Hematopoietic multipotent progenitor cell treated with erythropoietin and hydrocortisone succinate and interleukin-3 and kit ligand, for 8 days (in vitro differentiated cells): ENCODE results near the gene CNNM3.
"Not testable (repeated sequence)": the region's sequence is repeated elsewhere in the genome, so short reads cannot be mapped to it uniquely, and the experiment has no call there.

Source experiments
- DNase-seq: peaks from one replicate; pipeline ENCODE4 v3.0.0-alpha.2; 2015

The CNNM3 gene

DNA sequence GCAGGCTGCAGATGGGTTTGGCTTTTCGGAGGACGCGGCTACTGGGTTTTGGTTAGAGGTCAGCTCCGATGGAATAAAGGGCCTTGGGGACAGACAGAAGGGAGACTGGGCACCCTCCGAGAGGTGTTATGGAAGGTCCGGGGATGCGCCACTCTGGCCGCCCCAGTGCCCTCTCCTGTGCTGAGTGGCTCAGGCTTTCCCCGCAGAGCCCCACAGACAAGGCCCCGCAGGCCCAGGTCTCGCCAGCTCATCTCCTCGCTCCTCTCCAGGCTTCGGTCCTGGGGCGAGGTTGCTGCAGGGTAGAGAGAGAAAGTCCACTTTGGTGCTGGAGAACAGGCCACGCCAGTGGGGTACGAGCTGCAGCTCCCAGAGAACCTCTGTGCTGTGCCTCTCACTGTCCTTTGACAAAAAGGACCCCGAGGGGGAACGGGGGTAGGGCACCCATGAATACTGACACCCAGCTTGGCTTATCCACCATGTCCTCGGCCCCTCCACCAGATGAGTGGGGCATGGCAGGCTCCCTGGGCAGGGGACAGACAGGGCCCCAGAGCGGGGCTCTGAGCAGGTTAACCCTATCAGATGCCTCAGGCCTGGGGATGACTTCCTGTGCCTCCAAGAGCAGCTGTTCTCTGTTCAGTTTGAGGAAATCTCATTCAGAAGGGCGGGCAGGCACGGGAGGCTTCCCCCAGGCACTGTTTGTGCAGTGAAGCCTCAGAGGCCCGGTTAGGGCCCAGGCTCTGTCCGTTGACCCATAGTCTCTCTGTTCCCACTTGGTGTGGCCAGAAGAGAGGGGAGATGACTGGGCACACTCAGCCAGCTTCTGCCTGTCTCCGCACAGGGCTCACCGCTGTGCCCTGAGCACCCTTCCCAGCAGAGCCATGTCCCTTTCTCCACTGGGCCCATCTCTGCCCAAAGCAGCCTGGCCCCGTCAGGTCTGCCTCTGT lies 15.7 kb upstream of the CNNM3 start:
- no peak for DNase-seq

DNA sequence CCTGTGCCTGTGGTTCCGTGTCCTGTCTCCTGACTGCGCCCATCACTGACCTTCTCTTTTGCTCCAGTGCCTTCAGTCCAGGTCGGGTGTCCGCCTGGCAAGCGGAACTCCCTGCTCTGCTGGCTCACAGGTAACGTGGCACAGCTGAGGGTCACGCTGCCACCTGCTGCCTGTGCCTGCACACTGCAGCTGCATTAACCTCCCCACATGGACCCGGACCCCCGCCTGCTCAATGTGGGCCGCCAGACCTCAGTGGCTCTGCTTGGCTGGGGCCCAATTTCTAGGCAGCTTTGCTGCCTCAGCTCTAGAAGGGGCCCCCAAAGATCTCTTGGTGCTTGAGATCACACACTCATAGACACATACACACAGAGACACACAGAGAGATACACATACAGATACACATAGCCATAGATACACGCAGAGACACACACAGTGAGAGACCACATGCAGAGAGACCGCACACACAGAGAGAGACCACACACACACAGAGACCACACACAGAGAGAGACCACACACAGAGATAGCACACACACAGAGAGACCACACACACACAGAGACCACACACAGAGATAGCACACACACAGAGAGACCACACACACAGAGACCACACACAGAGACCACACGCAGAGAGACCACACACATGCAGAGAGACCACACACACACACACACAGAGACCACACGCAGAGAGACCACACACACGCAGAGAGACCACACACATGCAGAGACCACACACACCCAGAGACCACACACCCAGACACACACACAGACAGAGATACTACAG lies 14.9 kb upstream of the CNNM3 start:
- peak; percentile 62 for DNase-seq

DNA sequence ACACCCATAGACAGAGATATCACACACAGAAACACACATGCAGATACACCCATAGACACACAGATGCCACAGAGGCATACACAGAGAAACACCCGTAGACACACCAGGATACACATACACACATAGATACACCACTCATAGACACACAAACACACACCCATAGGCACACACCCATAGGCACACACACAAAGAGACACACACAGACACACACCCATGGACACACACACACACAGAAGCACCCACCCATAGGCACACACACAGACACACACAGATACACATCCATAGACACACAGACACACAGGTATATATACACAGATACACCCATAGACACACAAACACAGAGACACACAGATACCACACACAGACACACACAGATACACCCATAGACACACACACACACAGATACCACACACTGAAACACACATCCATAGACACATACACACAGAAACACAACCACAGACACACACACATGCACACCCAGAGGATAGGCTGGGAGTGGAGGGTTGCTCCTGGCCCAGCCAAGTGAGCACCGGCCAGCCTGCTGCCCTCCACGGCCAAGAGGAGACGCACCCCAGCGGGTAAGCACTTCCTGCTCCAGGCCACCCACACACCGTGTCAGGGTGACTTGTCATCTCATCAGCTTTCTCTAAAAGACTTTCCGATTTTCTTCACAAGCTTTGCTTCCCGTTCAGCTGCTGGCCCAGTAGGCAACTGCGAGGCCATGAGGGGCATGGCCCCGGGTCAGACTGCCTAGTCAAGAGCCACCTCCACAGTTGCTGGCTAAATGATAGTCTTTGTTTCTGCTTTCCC lies 14.1 kb upstream of the CNNM3 start:
- DNase-seq, result no peak

DNA sequence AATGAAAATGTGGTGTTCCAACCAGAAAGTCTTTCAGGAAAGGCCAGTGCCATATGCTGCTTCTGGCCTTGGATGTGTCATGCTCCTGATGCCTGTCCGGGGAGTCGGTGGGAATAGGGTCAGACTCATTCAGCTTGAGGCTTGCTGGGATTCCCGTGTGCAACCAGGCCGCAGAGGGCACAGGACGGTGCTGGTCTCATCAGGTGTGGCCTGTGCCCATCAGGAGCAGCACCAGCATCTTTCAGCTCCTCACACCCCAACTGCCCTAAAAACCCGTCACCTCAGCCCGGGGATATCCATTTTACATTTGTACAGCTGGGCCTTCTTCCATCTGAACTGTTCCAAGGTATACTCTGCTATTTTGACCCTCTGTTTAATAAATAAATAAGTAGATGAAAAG lies 13.3 kb upstream of the CNNM3 start:
- DNase-seq, result no peak

DNA sequence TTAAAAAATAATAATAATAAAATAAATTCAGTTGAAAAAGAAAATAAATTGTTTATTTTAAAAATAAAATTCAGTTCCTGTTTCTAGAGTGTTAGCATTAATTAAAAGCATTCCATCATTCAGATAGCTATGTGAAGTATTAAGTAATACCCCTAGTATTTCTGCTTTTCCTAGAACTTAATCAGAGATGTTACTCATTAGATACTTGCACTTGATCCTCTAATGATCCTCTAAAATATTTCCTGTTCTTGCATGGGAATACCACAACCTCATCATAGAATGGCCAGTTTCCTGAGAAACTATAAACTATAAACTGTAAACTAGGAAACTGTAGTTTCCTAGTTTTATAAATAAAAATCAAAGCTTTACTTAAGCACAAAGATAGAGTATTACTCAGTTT lies 11.1 kb upstream of the CNNM3 start:
- no peak for DNase-seq

DNA sequence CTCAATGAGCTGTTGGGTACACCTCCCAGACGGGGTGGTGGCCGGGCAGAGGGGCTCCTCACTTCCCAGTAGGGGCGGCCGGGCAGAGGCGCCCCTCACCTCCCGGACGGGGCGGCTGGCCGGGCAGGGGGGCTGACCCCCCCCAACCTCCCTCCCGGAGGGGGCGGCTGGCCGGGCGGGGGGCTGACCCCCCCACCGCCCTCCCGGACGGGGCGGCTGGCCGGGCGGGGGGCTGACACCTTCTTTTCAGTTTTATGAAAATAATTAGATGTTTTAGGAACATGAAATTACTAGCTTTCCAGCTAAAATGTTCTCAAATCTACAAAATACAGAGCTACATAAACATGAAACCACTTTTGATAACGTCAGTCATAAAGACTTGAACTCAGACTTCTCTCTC lies 10.1 kb upstream of the CNNM3 start:
- not testable (repeated sequence) for DNase-seq

DNA sequence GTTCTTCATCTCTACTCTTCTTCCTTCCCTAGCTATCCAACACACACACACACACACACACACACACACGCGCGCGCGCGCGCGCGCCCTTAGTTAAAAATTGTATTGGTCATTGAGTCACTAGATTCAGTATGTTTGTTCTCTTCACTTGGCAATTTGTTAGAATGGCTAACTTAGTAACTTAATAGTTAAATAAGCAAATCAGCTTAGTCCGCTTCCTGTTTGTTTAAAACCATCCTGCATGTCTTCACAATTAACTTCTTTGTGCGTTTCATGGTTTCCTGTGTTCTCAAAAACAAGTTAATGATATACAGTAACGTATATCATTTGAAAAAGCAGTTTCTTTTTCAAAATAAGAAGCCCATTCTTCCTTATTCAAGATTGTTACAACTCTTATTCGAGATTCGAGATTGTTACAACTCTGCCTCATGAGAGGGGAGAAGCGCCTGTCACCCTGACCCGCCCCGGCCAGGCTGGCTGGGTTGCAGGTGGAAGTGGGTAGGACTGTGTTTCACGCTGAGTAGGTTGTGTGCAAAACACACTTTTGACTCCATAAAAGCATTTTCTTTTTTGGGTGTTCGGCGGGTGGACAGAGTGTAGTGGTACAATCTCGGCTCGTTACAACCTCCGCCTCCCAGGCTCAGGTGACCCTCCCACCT lies 9.5 kb upstream of the CNNM3 start:
- no peak for DNase-seq

DNA sequence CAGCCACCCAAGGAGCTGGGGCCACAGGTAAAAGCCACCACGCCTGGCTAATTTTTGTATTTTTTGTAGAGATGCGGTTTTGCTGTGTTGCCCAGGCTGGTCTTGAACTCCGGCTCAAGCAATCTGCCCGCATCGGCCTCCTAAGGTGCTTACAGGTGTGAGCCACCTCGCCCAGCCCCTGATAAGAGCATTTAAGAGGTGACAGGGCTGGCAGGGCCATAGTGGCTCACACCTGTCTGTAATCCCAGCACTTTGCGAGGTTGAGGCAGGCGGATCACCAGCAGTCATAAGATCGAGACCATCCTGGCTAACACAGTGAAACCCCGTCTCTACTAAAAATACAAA lies 9.0 kb upstream of the CNNM3 start:
- no peak for DNase-seq

DNA sequence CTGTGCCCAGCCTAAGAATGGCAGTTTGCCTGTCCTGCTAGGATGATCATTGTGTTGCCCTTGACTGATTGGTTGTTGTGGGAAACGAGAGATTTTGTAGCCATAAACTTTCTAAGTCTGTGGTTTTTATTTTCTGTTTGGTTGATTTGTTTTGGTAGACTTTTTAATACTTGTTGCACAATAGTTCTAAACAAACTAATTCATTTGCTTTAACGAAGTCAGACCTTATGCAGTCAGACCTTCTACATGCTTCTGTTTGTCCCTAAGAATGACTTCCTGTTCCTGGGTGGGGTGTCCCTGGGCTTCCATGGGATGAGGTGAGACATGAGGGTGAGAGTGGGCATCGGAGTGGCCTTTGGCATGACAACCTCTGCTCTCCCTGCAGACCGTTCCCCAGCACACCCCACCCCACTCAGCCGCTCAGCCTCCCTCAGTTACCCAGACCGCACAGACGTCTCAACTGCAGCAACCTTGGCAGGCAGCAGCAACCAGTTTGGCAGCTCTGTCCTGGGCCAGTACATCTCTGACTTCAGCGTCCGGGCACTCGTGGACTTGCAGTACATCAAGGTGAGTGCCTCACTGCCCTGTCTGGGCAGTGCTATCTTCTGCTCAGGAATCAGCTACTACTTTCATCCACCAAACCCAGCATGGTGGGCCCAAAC lies 7.8 kb upstream of the CNNM3 start:
- no peak for DNase-seq

DNA sequence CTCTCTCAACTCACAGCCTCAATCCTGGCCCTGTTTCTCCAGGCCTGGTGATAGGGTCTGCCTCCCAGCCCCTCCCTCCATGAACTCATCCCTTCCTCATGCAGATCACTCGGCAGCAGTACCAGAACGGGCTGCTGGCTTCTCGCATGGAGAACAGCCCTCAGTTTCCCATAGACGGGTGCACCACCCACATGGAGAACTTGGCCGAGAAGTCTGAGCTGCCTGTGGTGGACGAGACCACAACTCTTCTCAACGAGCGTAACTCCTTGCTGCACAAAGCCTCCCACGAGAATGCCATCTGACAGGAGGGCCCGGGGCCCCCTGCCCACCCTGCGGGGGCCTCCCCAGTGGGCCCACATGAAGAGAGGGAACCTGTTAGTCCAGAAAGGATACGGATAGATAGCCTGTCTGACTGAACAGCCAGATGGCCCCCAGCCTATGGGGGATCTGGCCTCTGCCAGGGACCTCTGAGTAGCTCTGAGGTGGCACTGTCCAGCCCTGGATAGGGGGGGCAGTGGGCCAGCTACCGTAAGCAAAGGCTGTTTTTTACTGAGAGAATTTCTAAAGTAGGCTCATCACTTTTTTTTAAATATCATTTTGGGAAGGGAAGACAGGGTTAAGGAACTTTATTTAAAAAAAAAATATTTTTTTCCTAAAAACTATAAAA lies 6.7 kb upstream of the CNNM3 start:
- no peak for DNase-seq

DNA sequence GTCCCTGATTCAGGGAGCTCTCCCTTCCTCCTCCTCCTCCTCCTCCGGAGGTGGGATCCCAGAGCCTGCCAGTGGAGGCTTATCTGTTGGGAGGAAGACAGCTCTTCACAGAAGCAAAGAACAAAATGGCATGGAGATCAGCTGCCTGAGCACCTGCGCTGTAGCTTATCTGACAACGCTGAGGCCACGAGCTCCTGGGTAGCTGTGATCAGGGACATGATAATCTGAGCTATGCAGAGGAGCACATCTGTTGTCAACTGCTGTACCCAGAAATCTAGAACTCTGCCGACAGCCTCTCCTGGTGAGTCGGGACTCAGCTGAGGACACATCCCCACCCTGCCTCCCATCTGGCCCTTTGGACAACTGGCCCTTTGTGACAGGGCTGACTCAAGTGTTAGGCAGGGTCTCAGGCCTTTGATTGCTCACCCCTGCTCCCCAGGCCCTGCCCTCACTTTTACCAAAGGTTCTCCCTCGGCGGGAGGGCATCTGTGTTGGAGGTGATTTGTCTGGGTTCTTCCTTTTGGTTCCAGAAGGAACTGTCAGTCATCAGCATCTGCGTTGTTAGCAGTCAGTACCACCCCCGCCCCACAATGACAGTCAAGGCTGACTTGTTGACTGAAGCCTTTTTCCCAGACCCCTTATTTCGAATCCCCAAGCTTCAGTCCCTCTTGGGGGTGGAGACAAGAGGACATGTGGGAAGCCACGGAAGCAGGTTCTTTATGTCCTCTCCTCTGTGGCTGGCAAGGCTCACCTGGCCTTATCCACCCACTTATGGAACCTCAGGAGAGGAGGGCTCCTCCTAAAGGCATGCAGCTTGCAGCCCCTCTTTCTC lies 5.9 kb upstream of the CNNM3 start:
- DNase-seq, result peak; percentile 59

DNA sequence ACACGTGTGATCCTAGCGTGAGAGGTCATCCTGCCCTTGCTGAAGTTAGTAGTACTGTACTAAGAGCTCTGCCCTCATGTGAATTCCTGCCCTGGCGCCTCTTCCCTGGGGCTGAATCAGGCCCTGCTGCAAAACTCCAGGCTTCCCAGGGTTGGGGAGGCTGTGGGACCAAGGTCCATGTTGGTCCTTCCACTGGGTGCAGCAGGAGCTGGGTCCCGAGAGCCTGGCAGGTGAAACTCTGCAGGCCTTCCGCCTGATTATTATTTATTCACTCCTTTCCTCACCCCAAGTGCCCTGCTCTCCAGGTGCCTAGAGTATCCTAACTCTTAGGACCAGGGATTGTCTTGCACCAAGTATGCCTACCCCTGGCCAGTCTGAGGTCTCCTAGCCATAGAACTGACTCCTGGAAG lies 5.3 kb upstream of the CNNM3 start:
- no peak for DNase-seq

DNA sequence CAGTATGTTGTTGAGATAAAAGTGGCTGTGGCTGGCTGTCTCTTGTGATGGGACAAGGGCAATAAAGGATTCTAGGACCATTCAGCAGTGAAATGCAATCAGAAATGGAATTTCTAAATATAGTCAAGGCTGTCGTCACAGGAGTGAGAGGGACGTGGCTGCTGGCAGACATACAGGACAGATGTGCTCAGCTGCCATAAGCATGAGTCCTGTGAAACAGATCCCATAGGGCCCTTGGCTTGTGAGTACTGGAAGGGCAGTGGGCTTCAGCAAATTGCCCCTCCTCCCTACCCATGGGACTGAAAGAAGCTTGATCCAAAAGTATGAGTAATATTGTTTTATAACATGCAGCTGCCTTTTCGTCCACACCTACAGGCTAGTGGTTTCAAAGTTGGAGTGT lies 4.2 kb upstream of the CNNM3 start:
- no peak for DNase-seq

DNA sequence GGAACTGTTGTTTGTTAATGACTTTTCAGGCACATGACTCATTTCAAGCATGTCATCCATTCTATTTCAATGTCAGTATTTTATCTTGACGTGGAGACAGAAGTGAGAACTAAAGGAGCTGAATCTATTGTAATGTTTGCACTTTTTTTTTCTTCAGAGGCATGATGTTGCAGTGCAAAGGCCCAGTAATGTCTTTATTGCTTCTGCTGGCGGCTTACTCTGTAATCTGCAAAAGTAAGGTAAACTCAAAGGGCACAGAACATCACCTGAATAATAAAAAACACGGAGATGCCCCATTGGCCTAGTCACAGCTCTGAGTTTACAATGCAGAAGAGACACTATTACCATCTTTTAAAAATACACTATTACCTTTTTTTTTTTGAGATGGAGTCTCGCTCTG lies 2.4 kb upstream of the CNNM3 start:
- no peak for DNase-seq

DNA sequence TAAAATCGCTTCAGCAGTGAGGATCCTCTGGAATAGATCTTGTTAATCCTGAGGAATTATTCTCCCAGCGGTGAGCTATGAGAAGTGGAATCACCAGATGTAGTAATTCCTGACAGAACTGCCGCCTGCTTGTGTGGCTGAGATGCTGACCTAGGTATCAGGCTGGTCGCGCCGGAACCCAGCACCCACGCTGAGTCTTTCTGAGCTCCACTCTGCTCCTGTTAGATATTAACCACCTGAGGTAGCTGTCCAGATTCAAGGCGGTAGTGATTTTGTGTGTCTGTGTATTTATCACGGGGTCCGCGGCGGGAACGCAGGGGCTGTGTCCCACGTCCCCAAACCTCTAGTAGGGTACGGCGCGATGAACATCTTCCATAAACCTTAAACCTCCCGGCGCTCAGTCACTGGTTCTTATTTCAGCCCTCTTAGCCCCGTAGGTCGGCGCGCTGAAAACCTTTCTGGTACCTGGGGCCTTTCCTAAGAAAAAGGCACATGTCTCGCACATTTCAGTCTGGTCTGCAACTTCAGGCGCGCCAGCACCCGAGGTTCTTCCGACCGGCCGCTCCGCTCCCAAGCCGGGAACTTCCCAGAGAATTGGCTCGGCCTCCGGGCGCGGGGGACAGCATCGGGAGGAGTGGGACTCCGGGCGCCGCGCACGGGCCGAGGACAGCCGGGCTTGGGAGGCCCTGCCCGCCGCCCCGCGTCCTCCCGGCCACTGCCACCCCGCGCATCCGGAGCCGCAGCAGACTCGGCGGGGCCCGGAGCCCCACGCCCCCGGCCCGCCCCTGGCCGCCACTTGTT lies 542 bp upstream of the CNNM3 start:
- DNase-seq, result peak; percentile 18

DNA sequence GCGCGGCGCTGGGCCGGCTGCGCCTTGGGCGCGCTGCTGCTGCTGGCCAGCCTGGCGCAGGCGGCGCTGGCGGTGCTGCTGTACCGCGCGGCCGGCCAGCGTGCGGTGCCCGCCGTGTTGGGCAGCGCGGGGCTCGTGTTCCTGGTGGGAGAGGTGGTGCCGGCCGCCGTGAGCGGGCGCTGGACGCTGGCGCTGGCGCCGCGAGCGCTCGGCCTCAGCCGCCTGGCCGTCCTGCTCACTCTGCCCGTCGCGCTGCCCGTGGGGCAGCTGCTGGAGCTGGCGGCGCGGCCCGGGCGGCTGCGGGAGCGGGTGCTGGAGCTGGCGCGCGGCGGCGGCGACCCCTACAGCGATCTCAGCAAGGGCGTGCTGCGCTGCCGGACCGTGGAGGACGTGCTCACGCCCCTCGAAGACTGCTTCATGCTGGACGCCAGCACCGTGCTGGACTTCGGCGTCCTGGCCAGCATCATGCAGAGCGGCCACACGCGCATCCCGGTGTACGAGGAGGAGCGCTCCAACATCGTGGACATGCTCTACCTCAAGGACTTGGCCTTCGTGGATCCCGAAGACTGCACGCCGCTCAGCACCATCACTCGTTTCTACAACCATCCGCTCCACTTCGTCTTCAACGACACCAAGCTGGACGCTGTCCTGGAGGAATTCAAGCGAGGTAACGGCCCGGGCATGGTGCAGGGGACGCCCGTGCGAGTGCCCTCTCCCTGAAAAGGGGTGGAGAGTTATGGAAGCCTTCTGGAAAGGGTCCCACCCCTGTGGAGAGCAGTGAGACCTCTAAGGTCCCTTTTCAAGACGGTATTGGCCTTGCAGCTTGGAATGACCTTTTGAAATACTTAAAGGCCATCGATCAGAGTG lies 1.0 kb downstream of the CNNM3 start:
- no peak for DNase-seq

DNA sequence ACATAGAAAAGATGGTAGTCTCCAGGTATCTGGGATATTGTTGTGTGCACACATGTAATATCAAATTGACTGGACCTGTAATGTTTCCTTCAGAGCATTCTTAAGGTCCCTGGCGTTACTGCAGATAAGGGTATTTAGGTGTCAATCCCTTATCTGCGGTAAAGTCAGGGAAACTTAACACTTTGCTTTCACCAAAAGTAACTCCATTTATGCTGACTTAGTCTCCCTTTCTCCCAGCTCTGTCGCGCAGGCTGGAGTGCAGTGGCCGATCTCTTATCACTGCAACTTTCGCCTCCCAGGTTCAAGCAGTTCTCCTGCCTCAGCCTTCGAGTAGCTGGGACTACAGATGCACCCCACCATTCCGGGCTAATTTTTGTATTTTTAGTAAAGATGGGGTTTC lies 1.8 kb downstream of the CNNM3 start:
- peak; percentile 30 for DNase-seq

DNA sequence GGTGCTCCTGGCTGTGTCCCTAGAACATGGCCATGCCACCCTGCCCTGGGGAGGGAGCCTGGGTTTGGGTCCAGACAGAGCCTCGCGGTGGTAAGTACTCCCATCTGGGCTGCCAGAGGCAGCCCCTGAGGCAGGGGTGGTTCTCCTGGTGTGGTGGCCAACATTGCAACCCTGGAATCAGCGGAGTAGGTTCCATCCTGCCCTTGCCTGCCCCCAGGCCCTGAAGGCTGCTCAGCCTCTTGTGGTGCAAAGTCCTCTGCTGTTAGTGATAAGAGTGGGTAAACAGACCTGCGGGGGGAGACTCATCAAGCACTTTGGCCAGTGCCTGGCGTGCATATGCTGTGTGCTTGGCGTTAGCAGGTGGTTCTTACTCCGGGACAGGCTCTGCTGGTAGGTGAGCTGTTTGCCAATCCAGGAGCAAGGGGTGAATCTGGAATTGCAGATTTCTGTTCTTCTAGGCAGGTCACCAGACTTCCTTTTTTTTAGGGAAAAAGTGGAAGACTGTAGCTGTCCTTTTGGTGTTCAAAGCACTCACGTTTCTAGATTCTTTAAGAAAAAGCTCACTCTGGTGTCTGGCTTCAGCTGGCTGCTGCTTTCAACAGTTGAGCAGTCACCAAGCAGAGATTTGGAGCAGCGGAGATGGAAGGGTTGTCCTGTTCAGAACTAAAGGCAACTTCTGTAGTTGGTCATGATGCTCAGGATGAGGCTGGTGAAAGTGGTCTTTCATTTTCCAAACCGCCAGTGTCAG lies 3.2 kb downstream of the CNNM3 start:
- peak; percentile 90 for DNase-seq
